Spleen (tissue), 7 donors: ENCODE results near the gene RUSC2.

ENCODE experiments used
- POLR2A ChIP-seq, 3 donors: fragments of 450-650 bp; IDR thresholded peaks; one replicate each; pipeline ENCODE4 v1.5.1; 2017; ENCODE audit warnings: antibody characterized with exemption in 3 of 3, mild to moderate bottlenecking in 1 of 3
- TF ChIP-seq, protein P1 (sequence below), 11 experiments: fragments of 200-600 bp in 7 of 11; fragments of 450-650 bp in 4 of 11; sonication (generic) in 4 of 11; IDR thresholded peaks in 8 of 11; conservative IDR thresholded peaks in 3 of 11; 1 replicate in 7 of 11; 2 replicates in 4 of 11; pipeline versions ENCODE4 v1.4.0 to v1.8.0; 2016 to 2021; ENCODE audit warnings: antibody characterized with exemption in 11 of 11, inconsistent platforms in 4 of 11, mild to moderate bottlenecking in 1 of 11
- donor health status: DM: no; HTN: no; CAD: no; lungs with moderate emphysema.
- donor health status: DM: no; HTN: no; CAD: no.
- donor health status: DM: no; HTN: no; CAD: no.

GRCh38 chr9:35499029-35499700 lies 9.3 kb downstream of the RUSC2 start:
- TF ChIP-seq, protein P1, sequence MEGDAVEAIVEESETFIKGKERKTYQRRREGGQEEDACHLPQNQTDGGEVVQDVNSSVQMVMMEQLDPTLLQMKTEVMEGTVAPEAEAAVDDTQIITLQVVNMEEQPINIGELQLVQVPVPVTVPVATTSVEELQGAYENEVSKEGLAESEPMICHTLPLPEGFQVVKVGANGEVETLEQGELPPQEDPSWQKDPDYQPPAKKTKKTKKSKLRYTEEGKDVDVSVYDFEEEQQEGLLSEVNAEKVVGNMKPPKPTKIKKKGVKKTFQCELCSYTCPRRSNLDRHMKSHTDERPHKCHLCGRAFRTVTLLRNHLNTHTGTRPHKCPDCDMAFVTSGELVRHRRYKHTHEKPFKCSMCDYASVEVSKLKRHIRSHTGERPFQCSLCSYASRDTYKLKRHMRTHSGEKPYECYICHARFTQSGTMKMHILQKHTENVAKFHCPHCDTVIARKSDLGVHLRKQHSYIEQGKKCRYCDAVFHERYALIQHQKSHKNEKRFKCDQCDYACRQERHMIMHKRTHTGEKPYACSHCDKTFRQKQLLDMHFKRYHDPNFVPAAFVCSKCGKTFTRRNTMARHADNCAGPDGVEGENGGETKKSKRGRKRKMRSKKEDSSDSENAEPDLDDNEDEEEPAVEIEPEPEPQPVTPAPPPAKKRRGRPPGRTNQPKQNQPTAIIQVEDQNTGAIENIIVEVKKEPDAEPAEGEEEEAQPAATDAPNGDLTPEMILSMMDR (IDR thresholded peaks at IDR 0.05 in 8 of 11, conservative IDR thresholded peaks at IDR 0.05 in 3 of 11) = no peak
- TF ChIP-seq POLR2A (IDR thresholded peaks at IDR 0.05) = no peak
